Thoracic aorta (tissue), 2 donors: ENCODE results near the gene ATR. TPM values are rescaled to one million over a fixed set of nuclear protein-coding genes. Genes with fewer than 3 reads are reported as not detected.

Experiments used
- ATAC-seq: fragments of 150-250 bp; one replicate; pipeline ENCODE4 v1.8.0; 2017; ENCODE audit warnings: low read depth; ENCODE audit not compliant: insufficient number of reproducible peaks, low FRiP score
- DNase-seq: peaks from one replicate; pipeline ENCODE4 v3.0.0-alpha.2; 2020; ENCODE audit warnings: low spot score
- H3K27ac ChIP-seq, 2 donors: fragments of 200-600 bp; sonication (generic); 1 replicate in 1 of 2; 2 replicates in 1 of 2; pipeline ENCODE4 v1.5.1; 2016; ENCODE audit warnings: mild to moderate bottlenecking in 2 of 2, moderate library complexity in 2 of 2
- H3K27me3 ChIP-seq: fragments of 200-600 bp; sonication (generic); replicated peaks from 2 replicates; pipeline ENCODE4 v1.6.0; 2016; ENCODE audit warnings: mild to moderate bottlenecking; ENCODE audit not compliant: insufficient read depth
- H3K36me3 ChIP-seq: fragments of 200-600 bp; sonication (generic); one replicate; pipeline ENCODE4 v1.5.1; 2016
- H3K4me1 ChIP-seq, 2 donors: fragments of 200-600 bp; sonication (generic); 1 replicate in 1 of 2; 2 replicates in 1 of 2; pipeline versions ENCODE4 v1.5.1 to v1.6.0; 2016; ENCODE audit warnings: low read depth in 2 of 2, mild to moderate bottlenecking in 1 of 2; ENCODE audit not compliant: control insufficient read depth in 1 of 2
- H3K4me3 ChIP-seq: fragments of 200-600 bp; sonication (generic); 2 replicates; pipeline ENCODE4 v1.5.1; 2016; ENCODE audit warnings: mild to moderate bottlenecking
- H3K9me3 ChIP-seq: fragments of 200-600 bp; sonication (generic); 2 replicates; pipeline ENCODE4 v1.5.1; 2016
- total RNA-seq, 2 donors: library from RNA; depleted of rRNA; stranded (reverse); fragments of >200 nt; gene quantifications; one replicate each; pipeline versions ENCODE4 v1.1.0 to v1.2.3, GENCODE V29; 2016
- TF ChIP-seq, protein P1 (sequence below): fragments of 200-600 bp; sonication (generic); IDR thresholded peaks from one replicate; pipeline ENCODE4 v1.5.1; 2019; ENCODE audit warnings: antibody characterized with exemption

The ATR gene
- total RNA-seq, 2 donors from 2014 or later = 21.3 to 41.6 TPM

GRCh38 chr3:142489572-142490323 is 88.8 kb downstream of the ATR start:
- no peak overlapping the region for H3K27ac ChIP-seq
- TF ChIP-seq, protein P1, sequence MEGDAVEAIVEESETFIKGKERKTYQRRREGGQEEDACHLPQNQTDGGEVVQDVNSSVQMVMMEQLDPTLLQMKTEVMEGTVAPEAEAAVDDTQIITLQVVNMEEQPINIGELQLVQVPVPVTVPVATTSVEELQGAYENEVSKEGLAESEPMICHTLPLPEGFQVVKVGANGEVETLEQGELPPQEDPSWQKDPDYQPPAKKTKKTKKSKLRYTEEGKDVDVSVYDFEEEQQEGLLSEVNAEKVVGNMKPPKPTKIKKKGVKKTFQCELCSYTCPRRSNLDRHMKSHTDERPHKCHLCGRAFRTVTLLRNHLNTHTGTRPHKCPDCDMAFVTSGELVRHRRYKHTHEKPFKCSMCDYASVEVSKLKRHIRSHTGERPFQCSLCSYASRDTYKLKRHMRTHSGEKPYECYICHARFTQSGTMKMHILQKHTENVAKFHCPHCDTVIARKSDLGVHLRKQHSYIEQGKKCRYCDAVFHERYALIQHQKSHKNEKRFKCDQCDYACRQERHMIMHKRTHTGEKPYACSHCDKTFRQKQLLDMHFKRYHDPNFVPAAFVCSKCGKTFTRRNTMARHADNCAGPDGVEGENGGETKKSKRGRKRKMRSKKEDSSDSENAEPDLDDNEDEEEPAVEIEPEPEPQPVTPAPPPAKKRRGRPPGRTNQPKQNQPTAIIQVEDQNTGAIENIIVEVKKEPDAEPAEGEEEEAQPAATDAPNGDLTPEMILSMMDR = no peak
- no peaks in the 10 kb centered on the region for H3K9me3 ChIP-seq
- H3K4me3 ChIP-seq = no peak overlapping the region
- peaks cover 34% of the 10 kb centered on the region for H3K36me3 ChIP-seq
- no peaks in the 10 kb centered on the region for H3K4me1 ChIP-seq
- no peaks in the 10 kb centered on the region for H3K27me3 ChIP-seq
- ATAC-seq (no peak), DNase-seq (no peak)

DNA sequence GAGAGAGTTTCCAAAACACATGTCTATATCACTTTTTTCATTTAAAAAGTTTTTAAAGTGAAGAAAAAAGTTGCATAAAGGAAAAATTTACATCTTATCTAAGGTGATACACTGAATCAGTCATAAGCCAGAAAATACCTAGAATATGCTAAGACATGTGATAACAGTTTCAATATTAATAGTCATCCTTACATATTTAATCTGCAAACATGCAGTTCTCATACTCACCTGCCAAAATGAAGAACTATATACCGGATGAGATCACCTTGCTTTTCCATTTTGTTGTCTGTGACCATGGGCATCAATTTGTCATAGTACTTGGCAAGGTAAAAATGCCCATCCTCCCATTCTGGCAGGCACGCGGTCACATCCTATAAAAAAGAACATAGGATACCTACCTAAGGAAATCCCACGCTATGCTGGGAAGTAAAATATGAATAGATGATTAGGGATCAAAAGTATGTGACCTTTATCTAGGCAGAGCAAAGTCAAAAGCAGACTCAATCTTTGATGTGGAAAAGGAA is 93.6 kb downstream of the ATR start:
- Histone ChIP-seq H3K9me3 (peaks cover 6% of the 10 kb centered on the region), H3K4me1 (no peaks in the 10 kb centered on the region), H3K27ac (no peak overlapping the region), H3K36me3 (peaks cover 31% of the 10 kb centered on the region), H3K4me3 (no peak overlapping the region), H3K27me3 (no peaks in the 10 kb centered on the region)
- no peak for DNase-seq
- TF ChIP-seq, protein P1 = no peak
- no peak for ATAC-seq

- H3K27ac ChIP-seq = no peak overlapping the region
- H3K36me3 ChIP-seq = peaks cover 26% of the 10 kb centered on the region
- no peak for ATAC-seq
- peaks cover 6% of the 10 kb centered on the region for H3K9me3 ChIP-seq
- no peak for DNase-seq
- TF ChIP-seq, protein P1 = no peak
- no peak overlapping the region for H3K4me3 ChIP-seq
- H3K4me1 ChIP-seq = no peaks in the 10 kb centered on the region
- no peaks in the 10 kb centered on the region for H3K27me3 ChIP-seq
Measured at GRCh38 chr3:142481196-142481595, 97.3 kb downstream of the ATR start.

DNA sequence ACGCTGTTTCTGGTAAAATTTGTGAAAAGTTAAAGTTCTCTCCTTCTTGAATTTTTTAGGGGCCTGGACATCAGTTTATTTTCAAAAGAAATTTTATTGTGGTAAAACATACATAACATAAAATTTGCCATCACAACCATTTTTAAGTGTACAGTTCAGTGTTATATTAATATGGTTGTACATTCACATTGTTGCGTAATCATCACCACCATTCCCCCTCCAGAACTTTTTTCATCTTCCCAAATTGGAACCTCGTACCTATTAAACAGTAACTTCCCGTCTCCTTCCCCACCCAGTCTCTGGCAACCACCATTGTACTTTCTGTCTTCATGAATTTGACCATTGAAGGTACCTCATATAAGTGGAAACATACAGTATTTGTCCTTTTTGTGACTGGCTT is 107.7 kb downstream of the ATR start:
- Histone ChIP-seq H3K4me1 (no peaks in the 10 kb centered on the region), H3K27ac (no peak overlapping the region), H3K9me3 (no peaks in the 10 kb centered on the region), H3K27me3 (no peaks in the 10 kb centered on the region), H3K4me3 (no peak overlapping the region), H3K36me3 (peaks cover 3% of the 10 kb centered on the region)
- no peak for ATAC-seq
- TF ChIP-seq, protein P1 = no peak
- DNase-seq = no peak

DNA sequence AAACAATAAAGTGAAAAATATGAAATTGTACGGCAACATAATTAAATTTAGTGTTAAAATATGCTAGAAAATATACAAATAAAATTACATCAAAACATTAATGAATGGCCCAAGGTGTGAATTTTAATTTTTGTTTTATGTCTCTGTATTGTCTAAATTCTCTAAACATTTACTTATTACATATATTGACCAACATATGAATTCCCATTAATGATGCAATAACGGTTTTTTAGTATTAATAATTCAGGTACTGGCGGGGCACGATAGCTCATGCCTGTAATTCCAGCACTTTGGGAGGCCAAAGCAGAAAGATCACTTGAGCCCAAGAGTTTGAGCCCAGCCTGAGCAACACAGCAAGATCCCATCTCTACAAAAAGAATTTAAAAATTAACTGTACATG is 110.1 kb downstream of the ATR start:
- Histone ChIP-seq H3K27me3 (no peaks in the 10 kb centered on the region), H3K4me3 (no peak overlapping the region), H3K27ac (no peak overlapping the region), H3K4me1 (no peaks in the 10 kb centered on the region), H3K36me3 (peaks cover 3% of the 10 kb centered on the region), H3K9me3 (no peaks in the 10 kb centered on the region)
- DNase-seq = no peak
- no peak for ATAC-seq
- TF ChIP-seq, protein P1 = no peak
